ENCODE results near the gene TMEM41A.

DNA sequence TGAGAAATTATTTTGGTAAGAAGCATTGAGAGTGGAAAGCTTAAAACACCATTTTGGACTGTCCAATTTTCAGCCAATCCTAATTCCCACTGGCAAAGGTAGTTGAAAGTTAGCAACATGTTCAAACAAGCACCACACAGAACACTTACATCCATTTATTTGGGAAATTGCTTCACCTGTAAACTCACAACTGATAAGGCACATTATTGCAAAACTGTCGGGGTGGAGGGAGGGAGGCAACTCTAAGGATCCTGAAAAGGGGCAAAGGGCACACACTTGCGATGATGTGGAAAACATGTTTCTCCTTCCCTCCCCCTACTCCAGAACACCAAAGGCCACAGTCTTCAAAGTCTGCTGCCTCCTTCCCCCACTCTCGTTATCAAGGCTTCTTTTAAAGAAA is 9.4 kb downstream of the TMEM41A start:
- TF ChIP-seq, protein P1, sequence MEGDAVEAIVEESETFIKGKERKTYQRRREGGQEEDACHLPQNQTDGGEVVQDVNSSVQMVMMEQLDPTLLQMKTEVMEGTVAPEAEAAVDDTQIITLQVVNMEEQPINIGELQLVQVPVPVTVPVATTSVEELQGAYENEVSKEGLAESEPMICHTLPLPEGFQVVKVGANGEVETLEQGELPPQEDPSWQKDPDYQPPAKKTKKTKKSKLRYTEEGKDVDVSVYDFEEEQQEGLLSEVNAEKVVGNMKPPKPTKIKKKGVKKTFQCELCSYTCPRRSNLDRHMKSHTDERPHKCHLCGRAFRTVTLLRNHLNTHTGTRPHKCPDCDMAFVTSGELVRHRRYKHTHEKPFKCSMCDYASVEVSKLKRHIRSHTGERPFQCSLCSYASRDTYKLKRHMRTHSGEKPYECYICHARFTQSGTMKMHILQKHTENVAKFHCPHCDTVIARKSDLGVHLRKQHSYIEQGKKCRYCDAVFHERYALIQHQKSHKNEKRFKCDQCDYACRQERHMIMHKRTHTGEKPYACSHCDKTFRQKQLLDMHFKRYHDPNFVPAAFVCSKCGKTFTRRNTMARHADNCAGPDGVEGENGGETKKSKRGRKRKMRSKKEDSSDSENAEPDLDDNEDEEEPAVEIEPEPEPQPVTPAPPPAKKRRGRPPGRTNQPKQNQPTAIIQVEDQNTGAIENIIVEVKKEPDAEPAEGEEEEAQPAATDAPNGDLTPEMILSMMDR (IDR thresholded peaks at IDR 0.05; ENCODE audit: low read length) = no peak
- TF ChIP-seq EZH2 (optimal IDR thresholded peaks at IDR 0.05; ENCODE audit: low read depth, low read length) = no peak

Measured in MM.1S (cell line).